ENCODE results near the gene EFHC2.
A peak's percentile ranks its signal among the peaks of the same experiment; 100 is the strongest.

EFHC2 gene, protein sequence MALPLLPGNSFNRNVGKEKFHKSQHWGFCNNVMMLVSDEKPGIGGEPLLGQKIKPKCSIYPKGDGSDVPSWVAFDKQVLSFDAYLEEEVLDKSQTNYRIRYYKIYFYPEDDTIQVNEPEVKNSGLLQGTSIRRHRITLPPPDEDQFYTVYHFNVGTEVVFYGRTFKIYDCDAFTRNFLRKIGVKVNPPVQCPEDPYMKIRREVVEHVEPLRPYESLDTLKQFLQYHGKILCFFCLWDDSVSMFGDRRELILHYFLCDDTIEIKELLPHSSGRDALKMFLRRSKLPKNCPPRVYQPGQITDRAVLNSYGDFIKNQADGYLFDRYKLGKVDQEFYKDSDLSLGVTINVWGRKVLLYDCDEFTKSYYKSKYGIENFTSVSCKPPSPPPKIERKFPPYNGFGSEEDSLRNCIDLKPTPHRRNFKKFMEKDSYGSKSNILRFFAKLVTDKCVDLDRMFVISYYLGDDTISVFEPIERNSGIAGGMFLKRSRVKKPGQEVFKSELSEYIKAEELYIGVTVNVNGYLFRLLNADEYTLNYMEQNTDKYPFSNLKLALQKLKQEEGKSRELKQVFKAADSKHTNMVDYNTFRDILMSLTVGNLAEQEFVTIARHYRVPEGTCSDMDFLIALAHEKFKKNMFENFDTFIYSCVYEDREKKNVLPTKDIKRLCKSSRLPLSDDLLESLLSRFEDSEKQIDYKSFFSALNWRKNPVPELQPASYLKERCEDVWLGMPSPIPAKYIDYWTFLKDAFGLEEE

DNA sequence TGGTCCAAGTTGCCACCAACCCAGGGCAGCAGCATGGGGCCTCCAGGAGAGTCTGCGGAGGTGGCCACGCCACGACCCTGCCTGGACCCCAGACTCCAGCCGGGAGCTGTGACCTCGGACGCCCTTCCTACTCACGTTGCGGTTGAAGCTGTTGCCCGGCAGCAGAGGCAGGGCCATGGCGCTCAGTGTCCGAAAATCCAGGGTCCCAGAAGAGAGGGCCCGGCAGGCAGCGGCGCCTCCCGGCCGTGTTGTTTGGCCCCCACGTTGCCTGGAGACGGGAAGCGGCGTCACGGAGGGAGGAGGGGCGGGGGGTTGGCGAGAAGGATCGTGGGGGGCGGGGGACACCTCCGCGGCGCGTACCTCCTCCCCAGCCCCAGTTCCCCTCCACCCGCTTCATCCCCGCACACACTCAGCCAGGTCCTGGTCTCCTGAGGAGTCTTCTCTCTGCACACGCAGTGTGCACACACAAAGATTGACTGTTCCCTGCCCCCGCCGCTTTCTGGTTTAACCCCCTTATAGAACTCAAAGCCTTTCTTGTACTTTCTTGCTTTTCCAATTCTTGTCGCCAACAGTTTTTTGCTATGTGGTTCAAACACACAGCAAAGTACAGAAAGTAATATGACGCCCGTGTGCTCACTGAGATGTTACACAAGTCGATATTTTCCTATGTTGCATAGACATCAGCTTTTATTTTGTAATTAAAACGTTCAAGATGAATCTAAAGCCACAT, at the start of gene EFHC2:
TSS of gene EFHC2 (minus strand) at position 261 of the 730 bp plus-strand sequence. CDS start at position 177, 84 bp downstream.
- TF ChIP-seq EZH2phosphoT487 (IDR thresholded peaks at IDR 0.05; ENCODE audit: low read depth) (no peak), CTCF (IDR thresholded peaks at IDR 0.05; ENCODE audit: low read depth, low read length) (no peak)
- H3K79me2 ChIP-seq (ENCODE audit: low read length) = no peaks in the 10 kb centered on the region
- H3K4me2 ChIP-seq (ENCODE audit: low read length) = peak within 1 kb of the TSS; percentile 93
- H3K4me1 ChIP-seq (ENCODE audit: low read length) = no peaks in the 10 kb centered on the region
- no peaks in the 10 kb centered on the region for H4K20me1 ChIP-seq (ENCODE audit: insufficient read depth, low read length)
- no peak within 1 kb of the TSS for H3K27ac ChIP-seq (ENCODE audit: low read length)
- H3K4me3 ChIP-seq (ENCODE audit: low read length) = peak within 1 kb of the TSS; percentile 88
- no peaks in the 10 kb centered on the region for H3K36me3 ChIP-seq (replicated peaks; ENCODE audit: low read depth, low read length)
- H3K9me3 ChIP-seq (ENCODE audit: insufficient read depth, low read length) = no peaks in the 10 kb centered on the region
- peak within 1 kb of the TSS; percentile 54 for H3K9ac ChIP-seq (ENCODE audit: low read length)
- H3K27me3 ChIP-seq (ENCODE audit: low read depth, low read length) = peaks cover 3% of the 10 kb centered on the region; the same call in 1 of the 2 replicates
- peak within 1 kb of the TSS; percentile 83 for H2AFZ ChIP-seq (ENCODE audit: low read depth, low read length)

DNA sequence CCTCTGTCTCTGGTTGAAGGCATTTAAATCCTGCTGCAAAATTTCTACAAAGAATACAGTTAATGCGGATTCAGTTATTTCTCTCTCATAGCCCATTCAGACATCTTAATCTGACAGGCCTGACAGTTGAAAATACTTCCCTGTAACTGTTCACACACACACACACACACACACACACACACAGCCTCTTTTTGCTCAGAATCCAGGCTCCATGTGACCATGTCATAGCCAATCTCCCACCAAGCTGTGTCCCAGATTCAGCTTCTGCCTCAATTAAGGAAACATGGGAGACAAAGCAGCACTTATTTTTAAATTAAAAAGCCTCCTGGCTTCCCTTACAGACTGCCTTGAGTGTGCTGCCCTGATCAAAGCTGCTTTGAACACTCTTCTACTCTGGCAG, 49.3 kb upstream of the EFHC2 start:
- Histone ChIP-seq H4K20me1 (ENCODE audit: insufficient read depth, low read length) (no peaks in the 10 kb centered on the region), H3K36me3 (replicated peaks; ENCODE audit: low read depth, low read length) (no peaks in the 10 kb centered on the region), H3K79me2 (ENCODE audit: low read length) (no peaks in the 10 kb centered on the region), H3K9ac (ENCODE audit: low read length) (no peak overlapping the region), H3K27ac (ENCODE audit: low read length) (no peak overlapping the region), H3K4me3 (ENCODE audit: low read length) (no peak overlapping the region), H2AFZ (ENCODE audit: low read depth, low read length) (no peak overlapping the region), H3K4me2 (ENCODE audit: low read length) (no peak overlapping the region), H3K4me1 (ENCODE audit: low read length) (no peaks in the 10 kb centered on the region), H3K9me3 (ENCODE audit: insufficient read depth, low read length) (no peaks in the 10 kb centered on the region), H3K27me3 (ENCODE audit: low read depth, low read length) (no peaks in the 10 kb centered on the region)
- TF ChIP-seq EZH2phosphoT487 (IDR thresholded peaks at IDR 0.05; ENCODE audit: low read depth) (no peak), CTCF (IDR thresholded peaks at IDR 0.05; ENCODE audit: low read depth, low read length) (no peak)

DNA sequence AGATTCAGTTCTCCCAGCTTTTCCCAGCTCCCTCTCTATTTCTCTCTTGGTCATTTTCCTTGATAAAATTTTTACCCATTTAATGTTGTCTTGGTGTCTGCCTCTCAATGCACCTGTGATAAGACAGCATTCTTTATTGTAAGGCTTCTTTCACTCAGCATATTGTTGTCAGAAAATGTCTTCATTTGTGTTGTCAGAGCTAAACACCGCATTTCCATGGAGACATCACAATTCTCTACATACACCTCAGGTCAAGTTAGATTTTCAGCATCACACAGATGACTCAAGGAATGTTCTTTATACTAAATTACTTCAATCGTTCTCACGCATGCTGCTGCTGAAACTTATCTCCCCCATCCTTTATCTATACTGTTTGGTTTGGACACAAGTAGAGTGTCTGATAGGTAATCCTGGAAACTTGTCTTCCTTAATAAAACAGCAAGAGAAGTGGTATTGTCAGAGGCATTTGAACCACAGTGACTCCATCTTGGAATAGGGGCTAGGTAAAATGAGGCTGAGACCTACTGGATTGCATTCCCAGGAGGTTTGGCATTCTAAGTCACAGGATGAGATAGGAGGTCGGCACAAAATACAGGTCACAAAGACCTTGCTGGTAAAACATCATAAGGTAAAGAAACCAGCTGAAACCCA, 41.3 kb upstream of the EFHC2 start:
- H3K9ac ChIP-seq (ENCODE audit: low read length) = no peak overlapping the region
- H3K4me1 ChIP-seq (ENCODE audit: low read length) = no peaks in the 10 kb centered on the region
- H3K4me3 ChIP-seq (ENCODE audit: low read length) = no peak overlapping the region
- H3K27ac ChIP-seq (ENCODE audit: low read length) = no peak overlapping the region
- no peak overlapping the region for H2AFZ ChIP-seq (ENCODE audit: low read depth, low read length)
- H4K20me1 ChIP-seq (ENCODE audit: insufficient read depth, low read length) = no peaks in the 10 kb centered on the region
- H3K36me3 ChIP-seq (replicated peaks; ENCODE audit: low read depth, low read length) = no peaks in the 10 kb centered on the region
- H3K4me2 ChIP-seq (ENCODE audit: low read length) = no peak overlapping the region
- H3K9me3 ChIP-seq (ENCODE audit: insufficient read depth, low read length) = no peaks in the 10 kb centered on the region
- H3K27me3 ChIP-seq (ENCODE audit: low read depth, low read length) = no peaks in the 10 kb centered on the region
- no peak for TF ChIP-seq CTCF (IDR thresholded peaks at IDR 0.05; ENCODE audit: low read depth, low read length)
- TF ChIP-seq EZH2phosphoT487 (IDR thresholded peaks at IDR 0.05; ENCODE audit: low read depth) = no peak
- no peaks in the 10 kb centered on the region for H3K79me2 ChIP-seq (ENCODE audit: low read length)
